Colonic mucosa (tissue), 4 donors: ENCODE measurements around the gene PACS1. TPM values are rescaled to one million over a fixed set of nuclear protein-coding genes. Genes with fewer than 3 reads are reported as not detected.

Experiments used
- DNase-seq: peaks from one replicate; pipeline ENCODE4 v3.0.0-alpha.2; 2020
- H3K27ac ChIP-seq: fragments of 200-600 bp; one replicate; pipeline ENCODE4 v1.8.0; 2021
- H3K27me3 ChIP-seq: fragments of 200-600 bp; one replicate; pipeline ENCODE4 v1.8.0; 2021
- H3K36me3 ChIP-seq: fragments of 200-600 bp; one replicate; pipeline ENCODE4 v1.8.0; 2021
- H3K4me1 ChIP-seq: fragments of 200-600 bp; one replicate; pipeline ENCODE4 v1.8.0; 2021; ENCODE audit warnings: mild to moderate bottlenecking
- H3K4me3 ChIP-seq: fragments of 200-600 bp; one replicate; pipeline ENCODE4 v1.8.0; 2021
- H3K9ac ChIP-seq, 2 donors: one replicate each; pipeline ENCODE4 v1.7.0; 2013; ENCODE audit warnings: control low read depth in 2 of 2, low read depth in 2 of 2, low read length in 2 of 2
- H3K9me3 ChIP-seq: fragments of 200-600 bp; one replicate; pipeline ENCODE4 v1.8.0; 2021
- intact Hi-C: fragments of 100-400 bp; cut with DNase I; formaldehyde crosslinking; loops from one replicate; pipeline ENCODE4 v1.14.1; 2022
- total RNA-seq, 2 donors: library from RNA; stranded (reverse); fragmentation: NEBNext Ultra II Directional in 1 of 2; extraction: Animal tissue kit (Norgen Biotek cat#: 25700) in 1 of 2; gene quantifications; one replicate each; pipeline ENCODE4 v1.2.1, GENCODE V29; 2021
- TF ChIP-seq, protein P1 (sequence below): fragments of 200-600 bp; IDR thresholded peaks from one replicate; pipeline ENCODE4 v1.8.0; 2022; ENCODE audit warnings: antibody characterized with exemption, mild to moderate bottlenecking
- donor health status: healthy.
- donor health status: DM: no; HTN: no; CAD: no.
- donor health status: DM: no; HTN: no; CAD: no.

PACS1 gene
- total RNA-seq, 2 donors from 2014 or later: 10.1 to 20.9 TPM

DNA sequence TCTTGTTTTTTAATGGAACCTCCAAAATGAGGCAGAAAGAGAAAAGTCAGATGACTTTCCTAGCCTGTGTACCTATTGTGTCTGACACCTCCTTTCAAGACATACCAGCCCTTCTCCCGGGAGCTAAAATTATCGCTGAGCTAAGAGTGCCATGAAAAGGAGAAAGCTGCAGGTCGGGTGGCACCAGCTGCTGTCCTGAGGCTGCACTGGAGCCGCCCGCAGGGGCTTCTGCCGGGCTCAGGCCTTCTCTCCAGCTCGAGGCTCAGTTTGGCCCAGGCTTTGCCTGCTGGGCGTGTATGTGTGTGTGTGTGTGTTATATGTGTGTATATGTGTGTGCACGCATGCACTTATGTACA lies 170.7 kb downstream of the PACS1 start:
- Histone ChIP-seq H3K36me3 (no peaks in the 10 kb centered on the region), H3K9ac (no peak overlapping the region), H3K4me3 (no peak overlapping the region), H3K4me1 (no peaks in the 10 kb centered on the region), H3K9me3 (no peaks in the 10 kb centered on the region), H3K27ac (no peak overlapping the region), H3K27me3 (no peaks in the 10 kb centered on the region)
- TF ChIP-seq, protein P1, sequence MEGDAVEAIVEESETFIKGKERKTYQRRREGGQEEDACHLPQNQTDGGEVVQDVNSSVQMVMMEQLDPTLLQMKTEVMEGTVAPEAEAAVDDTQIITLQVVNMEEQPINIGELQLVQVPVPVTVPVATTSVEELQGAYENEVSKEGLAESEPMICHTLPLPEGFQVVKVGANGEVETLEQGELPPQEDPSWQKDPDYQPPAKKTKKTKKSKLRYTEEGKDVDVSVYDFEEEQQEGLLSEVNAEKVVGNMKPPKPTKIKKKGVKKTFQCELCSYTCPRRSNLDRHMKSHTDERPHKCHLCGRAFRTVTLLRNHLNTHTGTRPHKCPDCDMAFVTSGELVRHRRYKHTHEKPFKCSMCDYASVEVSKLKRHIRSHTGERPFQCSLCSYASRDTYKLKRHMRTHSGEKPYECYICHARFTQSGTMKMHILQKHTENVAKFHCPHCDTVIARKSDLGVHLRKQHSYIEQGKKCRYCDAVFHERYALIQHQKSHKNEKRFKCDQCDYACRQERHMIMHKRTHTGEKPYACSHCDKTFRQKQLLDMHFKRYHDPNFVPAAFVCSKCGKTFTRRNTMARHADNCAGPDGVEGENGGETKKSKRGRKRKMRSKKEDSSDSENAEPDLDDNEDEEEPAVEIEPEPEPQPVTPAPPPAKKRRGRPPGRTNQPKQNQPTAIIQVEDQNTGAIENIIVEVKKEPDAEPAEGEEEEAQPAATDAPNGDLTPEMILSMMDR: no peak
- intact Hi-C loops: no loop called here
- DNase-seq: no peak

DNA sequence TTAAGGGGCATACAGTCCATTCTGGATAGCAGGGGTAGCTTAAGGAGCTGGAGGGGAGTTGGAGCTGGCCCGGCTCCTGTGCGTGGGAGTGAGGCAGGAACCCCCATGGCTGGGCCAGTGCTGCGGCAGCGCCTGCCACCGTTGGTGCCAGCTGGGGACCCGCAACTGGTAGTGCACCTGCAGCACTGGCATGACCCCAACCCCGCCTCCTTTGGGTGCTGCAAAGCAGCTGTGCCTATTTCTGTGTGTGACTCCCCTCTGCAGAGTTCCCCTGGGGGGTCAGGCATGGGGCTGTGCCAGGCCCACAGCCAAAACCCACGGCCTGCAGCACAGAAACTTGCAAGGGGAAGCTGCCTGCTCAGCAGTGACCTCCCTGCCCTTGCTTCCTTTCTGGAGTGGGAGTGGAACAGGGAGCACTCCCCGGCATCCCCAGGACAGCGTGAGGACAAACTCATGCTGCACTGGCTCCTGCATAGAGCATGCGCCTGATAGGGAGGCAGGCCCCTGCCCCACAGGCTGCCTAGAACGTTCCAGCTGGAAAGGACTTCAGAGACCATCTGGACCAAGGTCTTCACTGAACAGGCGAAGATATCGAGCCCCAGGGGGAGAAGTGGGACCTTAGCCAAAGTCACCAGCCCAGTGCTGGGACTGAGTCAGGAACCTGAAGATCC lies 172.2 kb downstream of the PACS1 start:
- intact Hi-C loops: no loop called here
- Histone ChIP-seq H3K9me3 (no peaks in the 10 kb centered on the region), H3K9ac (no peak overlapping the region), H3K36me3 (no peaks in the 10 kb centered on the region), H3K27me3 (no peaks in the 10 kb centered on the region), H3K4me3 (no peak overlapping the region), H3K4me1 (no peaks in the 10 kb centered on the region), H3K27ac (no peak overlapping the region)
- DNase-seq: no peak
- TF ChIP-seq, protein P1: no peak

DNA sequence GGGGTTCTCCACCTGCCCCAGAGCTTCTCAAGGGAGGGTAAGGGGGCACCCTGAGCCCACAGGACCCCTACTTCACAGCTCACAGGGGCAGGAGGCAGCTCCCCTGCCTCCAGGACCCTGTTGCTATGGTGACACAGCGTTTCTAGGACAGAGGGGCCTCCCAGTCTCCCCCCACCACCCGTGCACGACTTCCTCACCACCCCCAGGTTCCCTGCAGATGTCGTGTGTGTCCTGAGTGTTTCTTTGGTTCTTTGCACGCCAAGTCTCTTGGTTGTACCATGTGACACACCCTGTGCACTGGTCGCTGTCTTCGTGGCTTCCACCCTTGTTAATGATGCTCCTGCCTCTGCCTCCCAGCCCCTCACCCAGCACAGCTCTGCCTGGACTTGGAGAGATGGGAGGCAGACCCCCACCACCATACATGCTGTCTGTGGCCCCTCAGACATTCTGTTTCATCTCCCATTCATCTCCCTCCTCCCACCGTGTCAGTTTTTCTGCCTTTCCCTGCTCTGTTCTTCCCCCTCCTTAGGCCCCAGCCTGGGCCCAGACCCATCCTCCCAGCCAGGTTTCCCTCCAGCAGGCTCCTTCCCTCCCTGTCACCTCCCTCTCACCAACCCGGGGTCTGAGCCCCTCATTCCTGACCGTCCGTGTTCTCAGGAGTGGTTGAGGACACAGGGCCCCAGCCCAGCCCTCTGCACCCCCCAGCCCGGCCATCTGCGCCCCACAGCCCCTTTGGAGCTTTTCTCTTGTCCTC lies 173.9 kb downstream of the PACS1 start:
- no peaks in the 10 kb centered on the region for H3K4me1 ChIP-seq
- intact Hi-C loops: no loop called here

DNA sequence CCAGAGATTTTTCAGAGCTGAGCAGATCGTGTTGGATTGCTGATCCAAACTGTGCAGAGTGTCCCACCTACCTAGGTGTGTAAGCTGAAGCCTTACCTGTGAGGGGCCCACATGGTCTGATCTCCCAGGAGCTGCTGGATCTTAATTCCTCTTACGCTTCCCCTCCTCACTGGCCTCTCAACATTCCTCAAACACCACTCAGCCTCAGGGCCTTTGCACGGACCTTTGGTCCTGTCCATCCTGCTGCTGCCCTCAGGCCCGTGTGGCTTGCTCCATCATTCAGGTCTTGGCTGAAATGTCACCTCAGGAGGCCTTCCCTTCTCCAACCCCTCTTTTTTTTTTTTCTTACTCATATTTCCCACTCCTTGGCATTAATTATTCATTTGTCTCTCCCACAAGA lies 177.2 kb downstream of the PACS1 start:
- H3K4me1 ChIP-seq: no peaks in the 10 kb centered on the region
- H3K36me3 ChIP-seq: no peaks in the 10 kb centered on the region
- H3K27me3 ChIP-seq: no peaks in the 10 kb centered on the region
- H3K9me3 ChIP-seq: no peaks in the 10 kb centered on the region
- DNase-seq: no peak
- TF ChIP-seq, protein P1: no peak
- no peak overlapping the region for H3K4me3 ChIP-seq
- intact Hi-C loops: no loop called here
- H3K9ac ChIP-seq: no peak overlapping the region
- no peak overlapping the region for H3K27ac ChIP-seq

More for the DNA sequence above, 173.9 kb downstream of the PACS1 start:
- H3K9me3 ChIP-seq: no peaks in the 10 kb centered on the region
- H3K9ac ChIP-seq: no peak overlapping the region
- DNase-seq: no peak
- TF ChIP-seq, protein P1: no peak
- H3K27me3 ChIP-seq: no peaks in the 10 kb centered on the region
- no peaks in the 10 kb centered on the region for H3K36me3 ChIP-seq
- no peak overlapping the region for H3K27ac ChIP-seq
- H3K4me3 ChIP-seq: no peak overlapping the region

DNA sequence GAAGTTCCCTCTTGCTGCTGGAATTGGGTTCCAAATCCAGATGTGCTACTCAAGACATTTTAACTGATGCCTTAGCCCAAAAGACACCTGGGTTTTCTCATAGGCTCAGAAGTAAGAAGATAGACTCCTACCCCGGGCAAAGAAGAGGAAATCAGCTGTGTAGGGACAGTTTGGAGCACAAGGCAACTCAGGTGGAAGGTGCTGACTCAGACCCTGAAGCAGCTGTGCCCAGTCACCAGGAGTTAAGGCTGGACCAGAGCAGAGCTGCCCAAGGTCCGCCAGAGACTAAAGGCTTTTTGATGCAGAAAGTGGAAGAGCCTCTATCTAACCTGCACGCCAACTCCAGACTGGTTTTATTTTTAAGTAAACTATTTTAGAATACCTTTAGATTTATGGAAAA lies 177.7 kb downstream of the PACS1 start:
- no peak overlapping the region for H3K27ac ChIP-seq
- no peaks in the 10 kb centered on the region for H3K4me1 ChIP-seq
- TF ChIP-seq, protein P1: no peak
- H3K9me3 ChIP-seq: no peaks in the 10 kb centered on the region
- no peak overlapping the region for H3K4me3 ChIP-seq
- intact Hi-C loops: no loop called here
- H3K36me3 ChIP-seq: no peaks in the 10 kb centered on the region
- H3K27me3 ChIP-seq: no peaks in the 10 kb centered on the region
- no peak overlapping the region for H3K9ac ChIP-seq
- DNase-seq: no peak
